ENCODE data around the gene CLEC4G. TPM values are rescaled to one million over a fixed set of nuclear protein-coding genes. Genes with fewer than 3 reads are reported as not detected.

Gene CLEC4G
- total RNA-seq, 4 donors from 2014 or later, result 0.55 to 1.1 TPM; not detected in 2

DNA sequence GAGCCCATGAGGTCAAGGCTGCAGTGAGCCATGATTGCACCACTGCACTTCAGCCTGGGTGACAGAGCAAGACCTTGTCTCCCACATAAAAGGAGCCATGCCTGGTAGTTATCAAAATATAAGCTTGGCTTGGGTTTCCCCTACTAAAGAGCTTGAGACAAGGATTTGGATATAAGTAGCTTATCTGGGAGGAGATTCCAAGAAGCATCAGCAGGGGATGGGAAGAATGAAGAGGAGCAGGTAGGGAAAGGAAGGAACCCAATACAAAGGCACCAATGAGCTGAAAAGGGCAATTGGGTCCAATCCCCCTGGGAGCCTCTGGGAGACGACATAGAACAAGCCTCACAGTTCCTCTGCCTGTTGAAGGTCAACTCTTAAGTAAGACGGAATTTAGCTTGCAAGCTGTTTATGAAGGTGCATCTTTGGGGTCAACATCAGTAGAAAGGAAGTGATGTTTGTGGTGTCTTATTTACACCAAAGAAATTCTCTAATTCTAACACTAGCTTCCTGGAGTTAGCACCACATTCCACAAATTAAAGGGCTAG is 7.4 kb upstream of the CLEC4G start:
- H3K27ac ChIP-seq, result peak overlapping the region in 1 of 4 donors; percentile 48
- WGBS, 2 donors (ENCODE audit: low coverage in 1 of 2), result 17 to 34% methylated on average over 2 of the region's 2 CpGs
- no peaks in the 10 kb centered on the region for H3K36me3 ChIP-seq
- H3K27me3 ChIP-seq, result no peaks in the 10 kb centered on the region
- intact Hi-C loops (cut with DNase I; ENCODE audit: low total_unique reads) (no loop called here), in situ Hi-C loops (cut with MboI; ENCODE audit: low pct_ligation_motif_present in 1 of 4, low pct_unique_long_range_greater_than_20kb in 1 of 4, low sequenced_read_pairs in 3 of 4) (no loop called here)
- DNase-seq, result no peak
- no peaks in the 10 kb centered on the region for H3K9me3 ChIP-seq
- H3K4me1 ChIP-seq, result no peaks in the 10 kb centered on the region
- no peak overlapping the region for H3K4me3 ChIP-seq
- no peak for TF ChIP-seq POLR2A (IDR thresholded peaks at IDR 0.05)

DNA sequence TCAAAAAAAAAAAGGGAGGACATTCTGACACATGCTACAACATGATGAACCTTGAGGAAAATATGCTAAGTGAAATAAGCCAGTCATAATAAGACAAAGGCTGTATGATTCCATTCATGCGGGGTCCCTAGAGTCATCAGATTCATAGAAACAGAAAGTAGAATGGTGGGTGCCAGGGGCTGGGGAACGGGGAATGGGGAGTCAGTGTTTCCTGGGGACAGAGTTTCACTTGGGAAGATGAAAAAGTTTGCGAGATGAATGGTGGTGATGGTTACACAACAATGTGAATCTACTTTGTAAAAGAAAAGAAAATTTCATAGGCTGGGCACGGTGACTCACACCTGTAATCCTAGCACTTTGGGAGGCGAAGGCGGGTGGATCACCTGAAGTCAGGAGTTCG is 6.1 kb upstream of the CLEC4G start:
- no peaks in the 10 kb centered on the region for H3K27me3 ChIP-seq
- 67 to 79% methylated on average over 7 of the region's 7 CpGs for WGBS, 2 donors (ENCODE audit: low coverage in 1 of 2)
- in situ Hi-C loops (cut with MboI; ENCODE audit: low pct_ligation_motif_present in 1 of 4, low pct_unique_long_range_greater_than_20kb in 1 of 4, low sequenced_read_pairs in 3 of 4) (no loop called here), intact Hi-C loops (cut with DNase I; ENCODE audit: low total_unique reads) (no loop called here)
- no peak overlapping the region for H3K27ac ChIP-seq
- TF ChIP-seq POLR2A (IDR thresholded peaks at IDR 0.05) (no peak), EP300 (IDR thresholded peaks at IDR 0.05; ENCODE audit: low read depth) (no peak), POLR2AphosphoS5 (IDR thresholded peaks at IDR 0.05) (no peak)
- TF ChIP-seq, protein P1, sequence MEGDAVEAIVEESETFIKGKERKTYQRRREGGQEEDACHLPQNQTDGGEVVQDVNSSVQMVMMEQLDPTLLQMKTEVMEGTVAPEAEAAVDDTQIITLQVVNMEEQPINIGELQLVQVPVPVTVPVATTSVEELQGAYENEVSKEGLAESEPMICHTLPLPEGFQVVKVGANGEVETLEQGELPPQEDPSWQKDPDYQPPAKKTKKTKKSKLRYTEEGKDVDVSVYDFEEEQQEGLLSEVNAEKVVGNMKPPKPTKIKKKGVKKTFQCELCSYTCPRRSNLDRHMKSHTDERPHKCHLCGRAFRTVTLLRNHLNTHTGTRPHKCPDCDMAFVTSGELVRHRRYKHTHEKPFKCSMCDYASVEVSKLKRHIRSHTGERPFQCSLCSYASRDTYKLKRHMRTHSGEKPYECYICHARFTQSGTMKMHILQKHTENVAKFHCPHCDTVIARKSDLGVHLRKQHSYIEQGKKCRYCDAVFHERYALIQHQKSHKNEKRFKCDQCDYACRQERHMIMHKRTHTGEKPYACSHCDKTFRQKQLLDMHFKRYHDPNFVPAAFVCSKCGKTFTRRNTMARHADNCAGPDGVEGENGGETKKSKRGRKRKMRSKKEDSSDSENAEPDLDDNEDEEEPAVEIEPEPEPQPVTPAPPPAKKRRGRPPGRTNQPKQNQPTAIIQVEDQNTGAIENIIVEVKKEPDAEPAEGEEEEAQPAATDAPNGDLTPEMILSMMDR (IDR thresholded peaks at IDR 0.05), result no peak
- H3K4me3 ChIP-seq, result no peak overlapping the region
- no peaks in the 10 kb centered on the region for H3K4me1 ChIP-seq
- no peak for DNase-seq
- no peaks in the 10 kb centered on the region for H3K9me3 ChIP-seq
- H3K36me3 ChIP-seq, result no peaks in the 10 kb centered on the region

DNA sequence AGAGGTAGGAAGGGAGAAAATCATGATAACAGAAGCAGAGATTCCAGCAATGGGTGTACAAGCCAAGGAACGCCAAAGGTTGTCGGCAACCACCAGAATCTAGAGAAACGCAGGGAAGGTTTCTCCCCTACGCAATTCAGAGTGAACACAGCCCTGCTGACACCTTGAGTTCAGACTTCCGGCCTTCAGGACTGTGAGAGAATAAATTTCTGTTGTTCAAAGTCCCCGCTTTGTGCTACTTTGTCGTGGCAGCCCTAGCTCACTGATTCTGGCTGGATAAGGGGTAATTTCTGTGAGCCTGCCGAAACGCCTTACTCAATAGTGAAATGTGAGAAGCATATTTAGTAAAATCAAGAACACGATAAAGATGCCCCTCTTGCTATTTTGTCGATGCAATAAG is 5.3 kb upstream of the CLEC4G start:
- no peak for TF ChIP-seq POLR2A (IDR thresholded peaks at IDR 0.05)
- no peak for TF ChIP-seq EP300 (IDR thresholded peaks at IDR 0.05; ENCODE audit: low read depth)
- no peak for TF ChIP-seq POLR2AphosphoS5 (IDR thresholded peaks at IDR 0.05)
- TF ChIP-seq, protein P1 (IDR thresholded peaks at IDR 0.05), result no peak
- no peak overlapping the region for H3K4me3 ChIP-seq
- no peaks in the 10 kb centered on the region for H3K4me1 ChIP-seq
- in situ Hi-C loops (cut with MboI; ENCODE audit: low pct_ligation_motif_present in 1 of 4, low pct_unique_long_range_greater_than_20kb in 1 of 4, low sequenced_read_pairs in 3 of 4) (no loop called here), intact Hi-C loops (cut with DNase I; ENCODE audit: low total_unique reads) (no loop called here)
- no peak for DNase-seq
- 78 to 82% methylated on average over 4 to 11 of the region's 11 CpGs for WGBS, 2 donors (ENCODE audit: low coverage in 1 of 2)
- no peak overlapping the region for H3K27ac ChIP-seq
- no peaks in the 10 kb centered on the region for H3K36me3 ChIP-seq
- H3K9me3 ChIP-seq, result no peaks in the 10 kb centered on the region
- H3K27me3 ChIP-seq, result peaks cover 4% of the 10 kb centered on the region

DNA sequence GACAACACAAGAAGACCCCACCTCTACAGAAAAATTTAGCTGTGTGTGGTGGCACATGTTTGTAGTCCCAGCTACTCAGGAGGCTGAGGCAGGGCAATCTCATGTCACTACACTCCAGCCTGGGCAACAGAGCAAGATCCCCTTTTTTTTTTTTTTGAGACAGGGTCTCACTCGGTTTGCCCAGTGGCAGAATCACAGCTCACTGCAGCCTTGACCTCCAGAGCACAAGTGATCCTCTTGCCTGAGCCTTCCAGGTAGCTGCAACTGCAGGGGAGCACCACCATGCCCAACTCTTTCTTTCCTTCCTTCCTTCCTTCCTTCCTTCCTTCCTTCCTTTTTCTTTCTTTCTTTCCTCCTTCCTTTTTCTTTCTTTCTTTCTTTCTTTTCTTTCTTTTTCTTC is 4.2 kb upstream of the CLEC4G start:
- Histone ChIP-seq H3K27ac (no peak overlapping the region), H3K36me3 (no peaks in the 10 kb centered on the region), H3K4me3 (no peak overlapping the region), H3K27me3 (peaks cover 15% of the 10 kb centered on the region), H3K9me3 (no peaks in the 10 kb centered on the region), H3K4me1 (no peaks in the 10 kb centered on the region)
- TF ChIP-seq POLR2AphosphoS5 (IDR thresholded peaks at IDR 0.05) (no peak), EP300 (IDR thresholded peaks at IDR 0.05; ENCODE audit: low read depth) (no peak), POLR2A (IDR thresholded peaks at IDR 0.05) (no peak)
- TF ChIP-seq, protein P1 (IDR thresholded peaks at IDR 0.05), result no peak
- intact Hi-C loops (cut with DNase I; ENCODE audit: low total_unique reads), result no loop called here
- in situ Hi-C loops (cut with MboI; ENCODE audit: low pct_ligation_motif_present in 1 of 4, low pct_unique_long_range_greater_than_20kb in 1 of 4, low sequenced_read_pairs in 3 of 4), result no loop called here
- 20 to 41% methylated on average over 1 of the region's 1 CpG for WGBS, 2 donors (ENCODE audit: low coverage in 1 of 2)
- DNase-seq, result no peak
